K562 (cell line): ENCODE data around the gene MAGI2. TPM values are rescaled to one million over a fixed set of nuclear protein-coding genes. Genes with fewer than 3 reads are reported as not detected.

ENCODE experiments used
- JUNB ChIP-seq: fragments of 450-650 bp; formaldehyde crosslinking; conservative IDR thresholded peaks from 2 replicates; pipeline ENCODE4 v1.4.0; 2020; ENCODE audit warnings: mild to moderate bottlenecking
- polyA plus RNA-seq, 8 experiments: library from polyadenylated mRNA; depleted of rRNA in 4 of 8; stranded (reverse) in 5 of 8; unstranded in 3 of 8; fragments of >200 nt; fragmentation: Nextera tagmentation in 2 of 8; fragmentation: Illumina TruSeq in 1 of 8; extraction: Ambion mirVana in 2 of 8; extraction: Trizol in 1 of 8; gene quantifications; 2 replicates each; pipeline versions ENCODE4 v1.2.1 to v1.2.3, GENCODE V29; 2011 to 2014; ENCODE audit warnings: inconsistent platforms in 1 of 8, missing spikeins in 1 of 8
- total RNA-seq, 7 experiments: library from RNA; depleted of rRNA in 6 of 7; stranded (reverse); fragments of >200 nt in 6 of 7; fragmentation: Illumina TruSeq in 2 of 7; extraction: Trizol in 2 of 7; gene quantifications; 2 replicates each; pipeline versions ENCODE4 v1.2.1 to v1.2.3, GENCODE V29; 2011 to 2021; ENCODE audit warnings: low replicate concordance in 1 of 7
- TF ChIP-seq, protein P1 (sequence below), 2 experiments: fragments of 450-650 bp in 1 of 2; sonication (generic) in 1 of 2; formaldehyde crosslinking in 1 of 2; IDR thresholded peaks; 2 replicates each; pipeline versions ENCODE4 v1.7.1 to v1.9.0; 2016 to 2022; ENCODE audit warnings: inconsistent platforms in 1 of 2, mild to moderate bottlenecking in 1 of 2, missing genetic modification reagents in 1 of 2
- TF ChIP-seq, protein P2 (sequence below), 2 experiments: IDR thresholded peaks; 2 replicates each; pipeline ENCODE4 v1.6.1; 2012; ENCODE audit warnings: improper control_type of control experiment in 2 of 2, low read depth in 2 of 2, low read length in 2 of 2, borderline replicate concordance in 1 of 2
- TF ChIP-seq, protein P3 (sequence below): fragments of 250-450 bp; sonication (Bioruptor Pico); IDR thresholded peaks from 2 replicates; pipeline ENCODE4 v1.4.0; 2020
- TF ChIP-seq, protein P4 (sequence below): fragments of 450-650 bp; IDR thresholded peaks from 2 replicates; pipeline ENCODE4 v1.6.1; 2016; ENCODE audit warnings: antibody characterized with exemption

Gene MAGI2
- total and polyA plus RNA-seq, 9 of the 15 experiments (the other 6 are each of a cell fraction or from before 2014, with no cell fraction given): 0.27 to 1.4 (median 0.70) TPM

DNA sequence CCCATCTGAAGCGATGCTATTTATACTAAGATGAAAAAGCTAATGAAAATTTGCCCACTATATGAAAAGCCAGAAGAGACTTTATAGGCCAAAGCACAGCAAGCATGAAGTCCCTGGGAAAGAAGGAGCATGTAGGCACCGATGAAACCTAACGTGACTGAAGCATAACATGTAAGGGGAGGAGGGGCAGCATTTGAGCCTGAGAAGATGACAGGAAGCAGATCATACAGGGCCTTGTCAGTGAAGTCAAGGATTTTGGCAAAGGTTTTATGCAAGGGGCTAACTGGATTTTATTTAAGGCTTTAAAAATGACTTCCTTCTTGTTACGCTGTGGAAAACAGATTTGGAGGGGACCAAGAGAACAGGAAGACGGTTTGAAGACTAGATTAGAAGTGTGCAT is 910.9 kb downstream of the MAGI2 start (continued):
- TF ChIP-seq, protein P1, sequence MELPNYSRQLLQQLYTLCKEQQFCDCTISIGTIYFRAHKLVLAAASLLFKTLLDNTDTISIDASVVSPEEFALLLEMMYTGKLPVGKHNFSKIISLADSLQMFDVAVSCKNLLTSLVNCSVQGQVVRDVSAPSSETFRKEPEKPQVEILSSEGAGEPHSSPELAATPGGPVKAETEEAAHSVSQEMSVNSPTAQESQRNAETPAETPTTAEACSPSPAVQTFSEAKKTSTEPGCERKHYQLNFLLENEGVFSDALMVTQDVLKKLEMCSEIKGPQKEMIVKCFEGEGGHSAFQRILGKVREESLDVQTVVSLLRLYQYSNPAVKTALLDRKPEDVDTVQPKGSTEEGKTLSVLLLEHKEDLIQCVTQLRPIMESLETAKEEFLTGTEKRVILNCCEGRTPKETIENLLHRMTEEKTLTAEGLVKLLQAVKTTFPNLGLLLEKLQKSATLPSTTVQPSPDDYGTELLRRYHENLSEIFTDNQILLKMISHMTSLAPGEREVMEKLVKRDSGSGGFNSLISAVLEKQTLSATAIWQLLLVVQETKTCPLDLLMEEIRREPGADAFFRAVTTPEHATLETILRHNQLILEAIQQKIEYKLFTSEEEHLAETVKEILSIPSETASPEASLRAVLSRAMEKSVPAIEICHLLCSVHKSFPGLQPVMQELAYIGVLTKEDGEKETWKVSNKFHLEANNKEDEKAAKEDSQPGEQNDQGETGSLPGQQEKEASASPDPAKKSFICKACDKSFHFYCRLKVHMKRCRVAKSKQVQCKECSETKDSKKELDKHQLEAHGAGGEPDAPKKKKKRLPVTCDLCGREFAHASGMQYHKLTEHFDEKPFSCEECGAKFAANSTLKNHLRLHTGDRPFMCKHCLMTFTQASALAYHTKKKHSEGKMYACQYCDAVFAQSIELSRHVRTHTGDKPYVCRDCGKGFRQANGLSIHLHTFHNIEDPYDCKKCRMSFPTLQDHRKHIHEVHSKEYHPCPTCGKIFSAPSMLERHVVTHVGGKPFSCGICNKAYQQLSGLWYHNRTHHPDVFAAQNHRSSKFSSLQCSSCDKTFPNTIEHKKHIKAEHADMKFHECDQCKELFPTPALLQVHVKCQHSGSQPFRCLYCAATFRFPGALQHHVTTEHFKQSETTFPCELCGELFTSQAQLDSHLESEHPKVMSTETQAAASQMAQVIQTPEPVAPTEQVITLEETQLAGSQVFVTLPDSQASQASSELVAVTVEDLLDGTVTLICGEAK (IDR thresholded peaks at IDR 0.05): no peak
- TF ChIP-seq, protein P1 (CRISPR knock-in tag; IDR thresholded peaks at IDR 0.05): no peak
- TF ChIP-seq, protein P2, sequence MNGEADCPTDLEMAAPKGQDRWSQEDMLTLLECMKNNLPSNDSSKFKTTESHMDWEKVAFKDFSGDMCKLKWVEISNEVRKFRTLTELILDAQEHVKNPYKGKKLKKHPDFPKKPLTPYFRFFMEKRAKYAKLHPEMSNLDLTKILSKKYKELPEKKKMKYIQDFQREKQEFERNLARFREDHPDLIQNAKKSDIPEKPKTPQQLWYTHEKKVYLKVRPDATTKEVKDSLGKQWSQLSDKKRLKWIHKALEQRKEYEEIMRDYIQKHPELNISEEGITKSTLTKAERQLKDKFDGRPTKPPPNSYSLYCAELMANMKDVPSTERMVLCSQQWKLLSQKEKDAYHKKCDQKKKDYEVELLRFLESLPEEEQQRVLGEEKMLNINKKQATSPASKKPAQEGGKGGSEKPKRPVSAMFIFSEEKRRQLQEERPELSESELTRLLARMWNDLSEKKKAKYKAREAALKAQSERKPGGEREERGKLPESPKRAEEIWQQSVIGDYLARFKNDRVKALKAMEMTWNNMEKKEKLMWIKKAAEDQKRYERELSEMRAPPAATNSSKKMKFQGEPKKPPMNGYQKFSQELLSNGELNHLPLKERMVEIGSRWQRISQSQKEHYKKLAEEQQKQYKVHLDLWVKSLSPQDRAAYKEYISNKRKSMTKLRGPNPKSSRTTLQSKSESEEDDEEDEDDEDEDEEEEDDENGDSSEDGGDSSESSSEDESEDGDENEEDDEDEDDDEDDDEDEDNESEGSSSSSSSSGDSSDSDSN (IDR thresholded peaks at IDR 0.05; ENCODE audit: borderline replicate concordance in 1 of 2, low read depth in 2 of 2, low read length in 2 of 2): no peak
- TF ChIP-seq, protein P3, sequence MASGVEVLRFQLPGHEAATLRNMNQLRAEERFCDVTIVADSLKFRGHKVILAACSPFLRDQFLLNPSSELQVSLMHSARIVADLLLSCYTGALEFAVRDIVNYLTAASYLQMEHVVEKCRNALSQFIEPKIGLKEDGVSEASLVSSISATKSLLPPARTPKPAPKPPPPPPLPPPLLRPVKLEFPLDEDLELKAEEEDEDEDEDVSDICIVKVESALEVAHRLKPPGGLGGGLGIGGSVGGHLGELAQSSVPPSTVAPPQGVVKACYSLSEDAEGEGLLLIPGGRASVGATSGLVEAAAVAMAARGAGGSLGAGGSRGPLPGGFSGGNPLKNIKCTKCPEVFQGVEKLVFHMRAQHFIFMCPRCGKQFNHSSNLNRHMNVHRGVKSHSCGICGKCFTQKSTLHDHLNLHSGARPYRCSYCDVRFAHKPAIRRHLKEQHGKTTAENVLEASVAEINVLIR: no peak
- TF ChIP-seq, protein P4, sequence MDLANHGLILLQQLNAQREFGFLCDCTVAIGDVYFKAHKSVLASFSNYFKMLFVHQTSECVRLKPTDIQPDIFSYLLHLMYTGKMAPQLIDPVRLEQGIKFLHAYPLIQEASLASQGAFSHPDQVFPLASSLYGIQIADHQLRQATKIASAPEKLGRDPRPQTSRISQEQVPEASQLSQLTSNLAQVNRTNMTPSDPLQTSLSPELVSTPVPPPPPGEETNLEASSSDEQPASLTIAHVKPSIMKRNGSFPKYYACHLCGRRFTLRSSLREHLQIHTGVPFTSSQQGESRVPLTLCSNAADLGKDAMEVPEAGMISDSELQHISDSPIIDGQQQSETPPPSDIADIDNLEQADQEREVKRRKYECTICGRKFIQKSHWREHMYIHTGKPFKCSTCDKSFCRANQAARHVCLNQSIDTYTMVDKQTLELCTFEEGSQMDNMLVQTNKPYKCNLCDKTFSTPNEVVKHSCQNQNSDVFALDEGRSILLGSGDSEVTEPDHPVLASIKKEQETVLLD: no peak
- no peak for TF ChIP-seq JUNB (CRISPR knock-in tag)
